Endometrial microvascular endothelial cells (primary cell): ENCODE results near the gene MAP2K5. TPM values are rescaled to one million over a fixed set of nuclear protein-coding genes. Genes with fewer than 3 reads are reported as not detected.
"Not testable (repeated sequence)": the region's sequence is repeated elsewhere in the genome, so short reads cannot be mapped to it uniquely, and the experiment has no call there.

Experiments
- in situ Hi-C: cut with HindIII; loops from 2 replicates; pipeline ENCODE4 v1.10.0; 2017; ENCODE audit warnings: low sequenced_read_pairs, low pct_unique_long_range_greater_than_20kb; ENCODE audit errors: inconsistent ontology term
- total RNA-seq: library from RNA; depleted of rRNA; stranded (reverse); fragments of >200 nt; gene quantifications from one replicate; pipeline ENCODE4 v1.2.3, GENCODE V29; 2015; ENCODE audit errors: inconsistent ontology term

MAP2K5 gene
- total RNA-seq, 1 donor from 2014 or later = 6.2 TPM

DNA sequence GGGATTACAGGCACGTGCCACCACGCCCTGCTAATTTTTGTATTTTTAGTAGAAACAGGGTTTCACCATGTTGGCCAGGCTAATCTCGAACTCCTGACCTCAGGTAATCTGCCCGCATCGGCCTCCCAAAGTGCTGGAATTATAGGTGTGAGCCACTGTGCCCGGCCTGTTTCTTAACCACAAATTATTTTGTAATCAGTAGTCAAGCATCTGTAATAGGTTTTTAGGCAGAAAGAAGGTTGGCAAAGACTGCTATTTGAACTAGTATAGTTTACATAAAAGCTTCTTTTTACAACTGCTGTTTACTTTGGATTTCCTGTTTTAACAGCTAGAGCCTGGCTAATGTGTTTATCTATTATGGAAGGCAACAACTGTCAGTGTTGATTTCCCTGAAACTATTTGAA is 72.6 kb downstream of the MAP2K5 start:
- in situ Hi-C loops = not testable (repeated sequence)

DNA sequence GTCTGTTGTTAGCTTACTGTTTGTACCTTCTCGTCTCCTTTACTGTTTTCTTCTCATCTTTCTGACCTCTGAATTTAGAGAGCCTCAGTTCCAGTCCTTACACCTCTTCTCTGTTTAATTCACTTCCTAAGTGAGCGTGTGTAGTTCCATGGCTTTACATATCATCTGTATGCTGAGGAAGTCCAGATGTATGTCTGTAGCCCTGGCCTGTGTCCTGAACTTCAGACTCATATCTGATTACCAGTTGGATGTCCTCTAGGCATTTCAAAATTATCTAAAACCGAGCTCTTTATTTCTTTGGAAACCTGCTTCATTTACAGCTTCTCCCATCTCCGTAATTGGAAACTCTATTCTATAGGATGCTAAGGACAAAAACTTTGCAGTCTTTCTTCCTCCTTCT is 75.8 kb downstream of the MAP2K5 start:
- in situ Hi-C loops = no loop called here

DNA sequence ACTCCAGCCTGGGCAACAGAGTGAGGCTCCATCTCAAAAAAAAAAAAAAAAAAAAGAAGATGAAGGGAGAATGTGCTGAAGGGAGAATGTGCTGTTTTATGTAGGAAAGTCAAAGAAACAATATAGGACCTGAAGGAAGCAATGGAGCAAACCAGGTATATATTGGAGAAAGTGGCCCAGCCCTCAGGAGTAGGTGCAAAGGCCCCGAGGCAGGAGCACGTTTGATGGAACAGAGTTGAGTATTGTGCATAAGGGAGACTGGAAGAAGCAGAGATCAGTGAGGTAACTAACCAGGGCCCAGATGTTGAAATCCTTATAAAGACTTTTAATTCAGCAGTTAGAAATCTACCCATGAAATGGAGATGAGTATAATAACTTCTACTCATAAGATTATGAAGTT is 79.6 kb downstream of the MAP2K5 start:
- in situ Hi-C loops = no loop called here

DNA sequence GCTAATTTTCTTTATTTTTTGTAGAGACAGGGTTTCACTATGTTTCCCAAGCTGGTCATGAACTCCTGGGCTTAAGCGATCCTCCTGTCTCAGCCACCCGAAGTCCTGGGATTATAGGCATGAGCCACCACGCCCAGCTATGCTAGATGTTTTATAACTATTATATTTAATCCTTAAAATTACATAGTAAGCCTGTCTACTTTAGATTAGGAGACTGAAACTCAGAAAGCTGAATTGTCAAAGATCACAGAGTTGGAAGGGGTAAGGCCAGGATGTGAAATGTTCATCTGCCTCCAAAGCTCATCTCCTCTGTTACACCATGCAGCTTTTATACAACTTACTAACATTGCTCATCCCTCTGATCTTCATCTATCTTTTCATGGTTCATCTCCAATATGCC is 89.8 kb downstream of the MAP2K5 start:
- in situ Hi-C loops = no loop called here

DNA sequence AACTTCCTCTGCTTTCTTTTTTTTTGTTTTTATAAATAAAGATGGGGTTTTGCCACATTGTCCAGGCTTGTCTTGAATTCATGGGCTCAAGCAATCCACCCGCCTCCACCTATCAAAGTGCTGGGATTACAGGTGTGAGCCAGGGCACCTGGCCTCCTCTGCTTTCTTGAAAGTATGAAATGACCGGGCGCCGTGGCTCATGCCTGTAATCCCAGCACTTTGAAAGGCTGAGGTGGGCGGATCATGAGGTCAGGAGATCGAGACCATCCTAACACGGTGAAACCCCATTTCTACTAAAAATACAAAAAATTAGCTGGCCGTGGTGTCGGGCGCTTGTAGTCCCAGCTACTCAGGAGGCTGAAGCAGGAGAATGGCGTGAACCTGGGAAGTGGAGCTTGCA is 93.4 kb downstream of the MAP2K5 start:
- in situ Hi-C loops = not testable (repeated sequence)

DNA sequence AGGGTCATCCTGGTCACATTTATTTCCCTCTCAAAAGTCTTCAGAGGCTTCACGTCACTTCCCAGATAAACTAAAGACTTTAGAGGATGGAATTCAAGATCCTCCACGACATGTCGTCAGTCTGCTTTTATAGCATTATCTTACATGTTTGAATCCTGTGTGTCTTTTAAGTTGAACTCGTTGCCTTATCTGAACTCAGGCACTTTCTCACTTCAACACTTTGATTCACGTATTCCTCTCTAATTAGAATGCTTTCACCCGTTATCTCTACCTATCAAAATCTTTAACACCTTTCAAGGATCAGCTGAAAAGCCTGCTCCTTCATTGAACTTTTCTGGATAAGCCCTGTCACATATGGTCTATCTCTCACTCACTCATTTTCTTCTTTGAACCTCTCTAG is 97.1 kb downstream of the MAP2K5 start:
- in situ Hi-C loops = no loop called here

DNA sequence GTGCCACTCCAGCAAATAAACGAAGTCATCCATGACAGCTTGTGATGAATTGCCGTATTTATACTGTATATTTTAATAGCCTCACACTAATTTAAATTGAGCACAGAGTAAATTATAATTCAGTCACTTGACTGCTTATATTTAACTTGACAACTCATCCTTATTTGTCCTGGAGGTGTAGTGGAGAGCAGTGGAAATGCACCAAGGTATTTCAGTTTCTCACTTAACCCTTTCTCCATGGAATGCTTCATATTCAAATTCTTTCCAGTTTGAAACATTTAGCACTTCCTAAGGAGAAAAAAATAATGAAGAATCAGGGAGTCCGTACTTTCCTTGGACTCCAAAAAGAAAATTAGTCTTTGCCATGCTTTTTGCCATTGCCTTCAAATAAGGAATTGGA is 99.0 kb downstream of the MAP2K5 start:
- in situ Hi-C loops = no loop called here

DNA sequence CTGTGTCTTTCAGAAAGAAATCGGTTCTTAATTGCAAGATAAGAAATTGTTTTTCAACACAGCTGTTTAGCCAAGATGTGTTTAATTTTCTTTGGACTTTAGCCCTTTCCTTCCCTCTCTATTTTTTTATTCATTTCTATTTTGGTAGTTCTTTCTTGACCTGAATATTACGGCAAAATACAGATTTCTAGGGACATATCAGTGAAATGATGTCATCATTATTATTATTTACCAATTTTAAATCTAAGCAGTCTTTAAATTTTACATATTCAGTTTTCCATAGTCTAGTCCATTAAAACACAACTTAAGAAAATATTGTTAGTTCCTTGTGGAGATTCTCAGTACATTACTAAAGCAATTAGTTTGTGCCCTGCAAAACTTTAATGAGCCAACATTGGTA is 104.3 kb downstream of the MAP2K5 start:
- in situ Hi-C loops = no loop called here

DNA sequence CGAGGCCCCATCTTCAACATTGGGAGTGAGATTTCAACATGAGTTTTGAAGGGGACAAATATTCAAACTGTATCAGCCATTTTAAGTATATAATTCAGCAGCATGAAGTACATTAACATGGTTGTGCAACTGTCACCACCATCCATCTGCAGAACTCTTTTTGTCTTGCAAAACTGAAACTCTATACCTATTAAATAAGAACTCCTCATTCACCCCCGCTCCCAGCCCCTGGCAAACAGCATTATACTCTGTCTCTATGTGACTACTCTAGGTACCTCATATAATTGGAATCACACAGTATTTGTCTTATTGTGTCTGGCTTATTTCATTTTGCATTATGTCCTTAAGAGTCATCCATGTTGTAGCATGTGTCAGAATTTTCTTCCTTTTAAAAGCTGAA is 110.1 kb downstream of the MAP2K5 start:
- in situ Hi-C loops = no loop called here

DNA sequence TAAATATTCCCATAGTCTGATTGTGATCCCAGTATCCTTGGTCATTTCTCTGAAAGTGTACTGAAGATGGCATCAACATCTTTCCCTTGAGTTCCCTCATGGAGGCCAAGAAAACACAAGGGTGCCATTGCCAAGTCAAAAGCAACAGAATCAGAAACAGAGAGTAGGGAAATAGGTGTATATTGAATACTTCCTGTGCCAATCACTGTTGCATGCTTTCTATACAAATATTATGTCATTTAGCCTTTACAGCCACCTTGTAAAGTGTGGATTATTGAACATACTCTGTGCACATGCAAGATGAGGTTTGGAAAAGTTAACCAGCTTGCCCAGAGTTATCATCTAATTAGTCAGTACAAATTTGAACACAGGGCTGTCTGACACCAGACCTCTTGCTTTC is 117.9 kb downstream of the MAP2K5 start:
- in situ Hi-C loops = no loop called here

DNA sequence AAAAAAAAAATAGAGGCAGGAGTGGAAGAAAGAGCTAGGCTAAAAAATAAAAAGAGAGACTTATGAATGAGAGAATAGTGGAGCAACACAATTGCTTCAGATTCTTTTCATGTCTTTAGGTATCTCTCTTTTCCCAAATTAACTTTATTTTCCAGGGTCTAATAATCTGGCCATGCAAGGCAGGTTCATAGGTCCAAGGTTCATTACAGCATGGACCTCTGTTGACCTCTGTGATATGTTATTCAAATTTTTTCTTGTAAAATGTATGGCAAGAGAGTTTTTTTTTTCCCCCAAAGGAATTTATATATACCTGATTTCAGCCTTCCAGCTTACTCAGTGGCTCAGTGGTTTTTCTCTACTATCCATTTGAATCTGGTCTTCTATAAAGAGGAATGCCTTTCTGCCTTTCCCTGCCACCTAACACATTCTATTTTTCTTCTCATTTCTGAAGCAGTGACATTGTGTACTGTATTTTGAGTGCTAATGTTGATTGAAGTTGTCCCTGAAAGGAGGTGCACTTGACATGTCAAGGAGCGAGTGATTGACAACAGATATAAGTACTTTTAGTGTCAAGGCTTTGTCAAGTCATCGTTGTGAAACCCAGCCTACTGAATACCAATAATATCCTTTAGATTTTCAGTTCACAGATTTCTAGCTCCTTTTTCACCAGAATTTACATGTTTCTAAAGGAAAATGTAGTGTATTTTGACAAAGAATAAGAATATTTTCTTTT is 118.5 kb downstream of the MAP2K5 start:
- in situ Hi-C loops = no loop called here

DNA sequence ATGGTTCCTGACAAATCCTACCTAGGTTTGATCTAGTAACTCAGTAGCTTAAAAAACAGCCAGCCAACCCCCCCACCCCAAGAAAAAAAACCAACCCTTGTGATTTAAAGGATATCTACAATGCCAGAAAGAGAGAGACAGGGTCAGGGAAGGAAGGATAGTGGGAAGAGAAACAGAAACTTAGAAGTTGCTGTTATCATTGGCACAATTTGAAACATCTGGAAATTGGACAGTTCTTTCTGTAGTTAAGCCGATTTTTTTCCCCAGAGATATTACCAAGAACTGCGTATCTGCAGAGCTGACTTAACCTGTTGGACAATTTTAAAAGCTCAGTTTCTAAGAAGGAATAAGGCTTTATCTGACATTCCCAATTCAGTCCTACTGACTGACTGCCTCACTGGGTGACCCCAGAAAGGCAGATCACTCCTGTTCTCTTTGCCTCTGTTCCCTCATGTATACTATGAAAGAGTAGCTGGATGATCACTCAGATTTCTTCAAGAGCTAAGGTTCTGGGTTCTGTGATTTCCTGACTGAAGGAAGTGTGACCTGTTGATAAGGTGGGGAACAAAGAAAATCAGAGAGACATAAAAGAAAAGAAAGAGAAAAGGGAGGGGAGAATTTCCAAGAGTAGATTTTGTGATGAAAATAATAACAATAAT is 128.3 kb downstream of the MAP2K5 start:
- in situ Hi-C loops = no loop called here

DNA sequence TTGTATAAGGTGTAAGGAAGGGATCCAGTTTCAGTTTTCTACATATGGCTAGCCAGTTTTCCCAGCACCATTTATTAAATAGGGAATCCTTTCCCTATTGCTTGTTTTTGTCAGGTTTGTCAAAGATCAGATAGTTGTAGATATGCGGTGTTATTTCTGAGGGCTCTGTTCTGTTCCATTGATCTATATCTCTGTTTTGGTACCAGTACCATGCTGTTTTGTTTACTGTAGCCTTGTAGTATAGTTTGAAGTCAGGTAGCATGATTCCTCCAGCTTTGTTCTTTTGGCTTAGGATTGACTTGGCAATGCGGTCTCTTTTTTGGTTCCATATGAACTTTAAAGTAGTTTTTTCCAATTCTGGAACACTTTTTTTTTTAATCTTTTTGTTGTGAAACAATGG is 130.3 kb downstream of the MAP2K5 start:
- in situ Hi-C loops = not testable (repeated sequence)

DNA sequence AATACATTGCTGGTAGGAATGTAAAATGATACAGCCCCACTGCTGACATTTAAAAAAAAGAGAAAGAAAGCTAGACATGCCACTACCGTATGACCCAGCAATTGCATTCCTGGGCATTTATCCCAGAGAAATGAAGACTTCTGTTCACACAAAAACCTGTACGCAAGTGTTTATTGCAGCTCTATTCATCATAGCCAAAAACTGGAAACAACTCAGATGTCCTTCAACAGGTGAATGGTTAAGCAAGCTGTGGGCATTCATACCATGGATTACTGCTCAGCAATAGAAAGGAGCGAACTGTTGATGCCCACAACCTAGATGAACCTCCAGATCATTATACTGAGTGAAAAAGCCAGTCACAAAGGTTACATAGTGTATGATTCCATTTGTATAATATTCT is 132.5 kb downstream of the MAP2K5 start:
- in situ Hi-C loops = no loop called here

DNA sequence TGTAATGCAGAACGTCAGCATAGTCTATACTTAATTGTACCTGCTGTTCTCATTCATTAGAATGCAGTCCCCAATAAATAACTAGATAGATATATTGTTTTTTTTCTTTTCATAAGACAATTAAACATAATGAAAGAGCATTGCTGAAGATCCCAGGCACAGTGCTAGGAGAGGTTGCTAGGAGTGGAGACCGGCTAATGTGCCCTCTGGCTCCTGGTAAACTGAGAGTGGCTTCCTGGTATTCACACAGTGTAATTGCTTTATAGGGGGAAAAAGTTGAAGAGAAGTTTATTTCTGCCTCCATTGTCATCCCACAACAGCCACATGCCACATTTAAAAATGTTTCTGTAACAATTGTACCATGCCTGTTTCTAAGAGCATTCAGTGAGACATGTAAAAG is 135.6 kb downstream of the MAP2K5 start:
- in situ Hi-C loops = no loop called here

DNA sequence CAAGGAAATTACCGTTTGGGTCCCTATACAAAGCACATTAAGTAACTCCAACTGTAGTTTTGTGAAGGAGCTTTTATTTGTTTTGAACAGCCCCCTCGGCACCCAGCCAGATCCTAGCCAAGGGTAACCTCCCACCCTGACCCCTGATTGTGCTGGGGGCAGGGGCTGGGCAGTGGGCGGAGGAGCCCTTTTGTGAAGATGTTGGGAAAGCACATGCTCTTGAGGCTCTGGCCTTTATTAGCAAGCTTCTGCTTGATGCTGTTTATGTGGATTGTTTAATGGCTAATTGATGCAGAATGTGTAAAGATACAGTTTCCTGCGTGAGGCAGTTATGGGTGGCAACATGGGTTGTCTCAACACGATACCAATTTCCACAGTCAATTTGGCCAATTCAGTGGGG is 136.5 kb downstream of the MAP2K5 start:
- in situ Hi-C loops = no loop called here

DNA sequence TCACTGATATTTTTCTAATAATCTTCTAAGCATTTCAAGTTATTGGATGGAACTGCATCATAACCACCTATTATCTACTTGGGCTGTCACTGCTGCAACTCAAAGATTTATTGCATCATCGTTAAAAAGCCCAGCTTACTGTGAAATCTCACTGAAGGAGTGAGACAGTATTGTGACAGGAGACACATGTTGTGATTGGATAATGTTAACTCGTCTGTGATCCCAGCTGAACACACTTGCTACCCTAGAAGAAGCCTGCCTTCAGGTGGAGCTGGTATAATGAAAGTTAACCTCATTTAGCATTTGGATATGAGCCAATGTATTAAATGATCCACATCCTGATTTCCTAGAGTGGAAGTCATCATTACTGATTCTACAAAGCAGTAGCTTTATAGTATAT is 138.1 kb downstream of the MAP2K5 start:
- in situ Hi-C loops = no loop called here

DNA sequence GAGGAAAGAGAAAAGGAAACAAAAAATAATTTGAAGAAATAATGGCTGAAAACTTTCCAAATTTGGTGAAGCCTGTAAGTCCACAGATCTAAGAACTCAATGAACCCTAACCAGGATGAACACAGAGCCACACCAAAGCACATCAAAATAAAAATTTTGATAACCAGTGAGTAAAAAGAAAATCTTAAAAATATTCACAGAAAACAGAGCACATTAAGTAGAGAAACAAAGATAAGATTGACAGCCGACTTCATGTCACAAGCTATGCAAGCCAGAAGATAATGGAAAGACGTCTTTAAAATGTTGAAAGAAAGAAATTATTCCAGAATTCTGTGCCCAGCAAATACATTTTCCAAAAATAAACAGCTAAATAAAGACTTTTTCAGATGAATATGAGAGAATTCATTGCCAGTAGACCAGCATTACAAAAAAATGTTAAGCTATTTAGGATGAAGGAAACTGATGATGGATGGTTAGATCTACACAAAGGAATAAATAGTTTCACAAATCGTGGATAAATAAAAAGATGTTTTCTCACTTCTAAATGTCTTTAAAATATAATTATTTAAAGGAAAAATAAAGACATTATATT is 142.6 kb downstream of the MAP2K5 start:
- in situ Hi-C loops = no loop called here

DNA sequence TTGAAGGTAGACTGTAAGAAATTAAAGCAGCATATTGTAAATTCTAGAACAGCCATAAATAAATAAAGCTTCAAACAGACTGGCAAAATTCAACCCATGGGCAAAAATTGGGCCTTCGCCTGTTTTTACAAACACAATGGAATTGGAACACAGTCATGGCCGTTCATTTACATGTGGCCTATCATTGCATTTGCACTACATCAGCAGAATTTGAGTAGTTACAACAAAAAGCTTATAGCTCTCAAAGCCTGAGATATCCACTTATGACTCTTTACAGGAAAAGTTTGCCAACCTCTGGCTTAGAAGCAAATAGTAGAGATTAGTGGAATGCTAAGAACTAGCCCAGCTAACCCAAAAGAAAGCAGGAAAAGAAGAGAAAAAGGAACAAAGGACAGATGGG is 143.2 kb downstream of the MAP2K5 start:
- in situ Hi-C loops = no loop called here

DNA sequence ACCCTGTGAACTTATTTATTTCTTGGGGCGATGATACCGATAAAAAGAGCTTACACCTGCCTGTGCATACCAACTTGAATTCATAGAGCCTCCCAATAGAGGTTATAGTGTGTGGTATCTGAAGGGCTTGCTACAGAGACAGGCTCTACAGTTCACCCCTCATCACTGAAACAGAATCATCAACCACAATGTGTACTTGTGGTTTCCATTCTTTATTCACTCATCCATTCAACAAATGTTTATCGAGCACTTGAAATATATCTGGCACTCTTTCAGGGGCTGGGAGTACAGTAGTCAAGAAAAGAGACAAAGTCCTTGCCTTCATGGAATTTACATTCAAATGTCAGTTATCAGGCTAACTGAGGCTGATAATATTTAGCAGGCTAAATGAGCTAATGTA is 148.4 kb downstream of the MAP2K5 start:
- in situ Hi-C loops = no loop called here
